GM21717 (cell line): ENCODE data around the gene KTI12.
"Not testable (repeated sequence)": the region's sequence is repeated elsewhere in the genome, so short reads cannot be mapped to it uniquely, and the experiment has no call there.

ENCODE experiments used
- ATAC-seq: cut with Tn5 transposase; IDR thresholded peaks from one replicate; pipeline ENCODE4 v1.9.1; 2021; ENCODE audit warnings: mild to moderate bottlenecking, moderate library complexity; ENCODE audit not compliant: unreplicated experiment

KTI12 gene

DNA sequence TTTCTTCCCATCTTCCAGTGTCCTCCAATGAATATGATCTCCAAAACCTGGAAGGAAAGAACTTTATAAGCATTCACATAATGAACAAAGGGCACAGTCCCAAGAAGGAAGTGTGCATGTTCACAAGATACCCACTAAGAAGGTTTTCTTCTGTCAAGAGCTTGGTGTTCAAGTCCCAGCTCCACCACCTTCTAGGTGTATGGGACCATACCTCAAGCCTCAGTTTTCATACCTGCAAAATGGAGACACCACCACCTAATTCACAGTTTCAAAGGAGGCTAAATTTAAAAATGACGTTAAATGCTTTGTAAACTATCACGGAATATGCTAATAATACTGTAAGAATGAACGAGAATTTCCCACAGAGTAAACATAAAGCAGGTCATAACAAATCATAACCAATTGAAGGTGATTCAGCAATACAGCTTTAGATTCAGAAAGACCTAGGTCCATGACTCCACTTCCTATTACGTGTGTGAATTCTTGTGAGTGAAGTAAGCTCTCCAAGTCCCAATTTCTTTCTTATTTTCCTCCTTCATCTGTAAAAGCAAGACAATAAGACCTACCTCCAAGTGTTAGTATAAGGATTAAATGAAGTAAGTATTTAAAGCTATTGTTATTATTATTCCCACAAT is 8.1 kb upstream of the KTI12 start:
- no peak for ATAC-seq

DNA sequence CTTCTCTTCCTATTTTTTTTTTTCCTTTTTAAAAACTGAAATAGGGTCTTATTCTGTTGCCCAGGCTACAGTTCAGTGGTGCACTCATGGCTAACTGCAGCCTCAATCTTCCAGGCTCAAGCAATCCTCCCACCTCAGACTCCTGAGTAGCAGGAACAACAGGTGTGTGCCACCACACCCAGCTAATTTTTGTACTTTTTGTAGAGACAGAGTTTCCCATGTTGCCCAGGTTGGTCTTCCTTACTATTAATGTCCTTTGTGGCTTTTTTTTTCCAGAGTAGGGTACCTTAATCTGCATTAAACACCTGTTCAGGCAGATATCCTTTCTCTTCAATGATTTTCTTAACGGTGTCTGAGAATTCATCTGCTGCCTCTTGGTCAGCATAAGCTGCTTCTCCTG is 4.3 kb upstream of the KTI12 start:
- ATAC-seq = no peak

DNA sequence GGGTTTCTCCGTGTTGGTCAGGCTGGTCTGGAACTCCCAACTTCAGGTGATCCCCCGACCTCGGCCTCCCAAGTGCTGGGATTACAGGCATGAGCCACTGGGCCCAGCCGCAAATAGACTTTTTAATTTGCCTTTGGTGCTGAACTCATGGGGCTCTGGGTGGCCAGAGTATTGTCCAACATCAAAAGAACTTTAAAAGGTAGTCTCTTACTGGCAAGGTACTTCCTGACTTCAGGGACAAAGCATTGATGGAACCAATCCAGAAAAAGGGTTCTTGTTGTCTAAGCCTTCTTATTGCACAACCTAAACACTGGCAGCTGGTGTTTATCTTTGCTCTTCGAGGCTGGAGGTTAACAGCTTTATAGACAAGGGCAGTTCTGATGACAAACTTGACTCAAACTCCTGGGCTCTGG is 3.8 kb upstream of the KTI12 start:
- ATAC-seq = no peak

DNA sequence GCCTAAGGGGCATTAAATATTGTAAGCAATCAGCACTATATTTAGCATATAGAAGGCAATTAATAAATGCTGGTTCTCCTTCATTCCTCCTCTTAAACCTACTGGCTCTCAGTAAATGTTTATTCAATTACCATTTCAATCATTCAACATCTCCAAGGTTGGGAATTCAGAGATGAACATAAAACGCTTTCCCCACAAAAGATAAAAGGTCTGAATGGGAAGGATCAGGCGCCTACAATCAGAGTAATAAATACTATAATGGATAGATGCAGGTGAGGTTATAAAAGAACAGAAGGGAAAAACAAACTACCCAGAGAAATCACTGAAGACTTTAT is 407 bp upstream of the KTI12 start:
- no peak for ATAC-seq

DNA sequence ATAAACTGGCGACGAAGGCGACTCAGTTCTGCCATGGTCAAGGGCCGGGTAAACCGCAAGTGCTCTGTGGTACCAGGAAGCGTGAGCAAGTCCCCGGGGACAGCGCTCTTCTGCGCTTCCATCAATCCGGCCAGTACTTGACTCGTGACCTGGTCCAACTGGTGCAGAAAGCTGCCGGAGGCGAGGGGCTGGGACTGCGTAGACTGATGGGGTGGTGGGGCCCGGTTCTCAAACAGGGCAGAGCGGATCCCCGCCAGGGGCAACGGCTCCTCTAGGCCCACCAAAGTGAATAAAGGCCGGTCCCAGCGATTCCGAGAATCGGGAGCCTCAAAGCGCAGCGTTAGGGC is 852 bp downstream of the KTI12 start:
- ATAC-seq = no peak

DNA sequence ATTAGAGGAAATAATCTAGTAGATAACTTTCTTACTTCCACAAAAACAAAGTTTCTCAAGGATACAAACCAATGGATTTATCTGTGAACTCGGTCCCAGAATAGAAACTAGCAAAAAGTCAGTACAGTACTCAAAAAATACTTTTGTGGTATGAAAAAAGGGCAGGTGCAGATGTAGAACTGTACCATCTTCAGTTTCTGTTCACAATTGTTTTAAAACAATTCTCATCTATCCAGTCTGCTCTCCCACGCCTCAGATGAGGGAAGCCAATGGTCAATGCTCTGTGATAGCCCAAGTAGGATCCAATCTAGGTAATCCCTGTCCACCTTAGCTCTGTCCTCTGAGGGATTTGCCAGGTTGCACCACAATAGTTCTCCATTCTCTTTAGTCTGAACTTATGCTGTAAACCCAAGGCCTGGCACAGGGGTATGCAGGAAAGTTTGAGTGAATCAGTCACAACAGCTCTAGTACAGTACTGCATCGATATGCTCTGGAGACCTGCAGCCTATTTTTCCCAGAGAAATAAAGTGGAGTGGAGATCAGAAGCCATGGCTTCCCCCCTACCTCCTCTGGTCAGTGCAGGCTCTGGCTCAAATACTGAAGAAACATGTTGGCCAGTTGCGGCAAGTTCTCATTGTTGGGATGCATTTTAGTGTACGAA is 1.4 kb downstream of the KTI12 start:
- no peak for ATAC-seq

DNA sequence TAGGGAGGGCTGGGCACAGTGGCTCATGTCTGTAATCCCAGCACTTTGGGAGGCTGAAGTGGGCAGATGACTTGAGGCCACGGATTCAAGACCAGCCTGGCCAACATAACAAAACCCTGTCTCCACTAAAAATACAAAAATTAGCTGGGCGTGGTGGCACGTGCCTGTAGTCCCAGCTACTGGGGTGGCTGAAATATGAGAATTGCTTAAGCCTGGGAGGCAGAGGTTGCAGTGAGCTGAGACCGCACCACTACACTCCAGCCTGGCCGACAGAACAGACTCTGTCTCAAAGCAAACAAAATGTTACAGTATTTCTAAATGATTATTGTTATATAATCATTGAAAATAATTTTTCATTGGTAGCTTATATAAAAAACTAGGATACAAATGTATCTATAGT is 4.8 kb downstream of the KTI12 start:
- ATAC-seq = not testable (repeated sequence)

DNA sequence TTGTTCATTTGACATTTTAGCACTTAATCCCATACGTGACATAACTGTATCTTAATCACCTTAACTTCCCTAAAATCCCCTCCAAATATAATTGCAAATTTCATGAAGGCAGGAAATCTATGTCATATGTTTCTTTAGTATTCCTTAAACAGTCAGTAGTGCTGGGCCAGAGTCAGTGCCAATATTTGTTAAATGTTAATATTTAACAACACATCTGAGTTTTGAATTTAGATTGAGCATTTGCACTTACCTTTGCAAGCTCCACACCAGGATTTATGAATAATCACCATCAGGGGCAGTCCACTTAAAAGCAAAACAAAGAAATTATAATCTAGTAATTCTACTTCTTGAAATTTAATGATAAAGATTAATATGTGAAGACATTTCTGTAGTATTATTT is 5.3 kb downstream of the KTI12 start:
- no peak for ATAC-seq

DNA sequence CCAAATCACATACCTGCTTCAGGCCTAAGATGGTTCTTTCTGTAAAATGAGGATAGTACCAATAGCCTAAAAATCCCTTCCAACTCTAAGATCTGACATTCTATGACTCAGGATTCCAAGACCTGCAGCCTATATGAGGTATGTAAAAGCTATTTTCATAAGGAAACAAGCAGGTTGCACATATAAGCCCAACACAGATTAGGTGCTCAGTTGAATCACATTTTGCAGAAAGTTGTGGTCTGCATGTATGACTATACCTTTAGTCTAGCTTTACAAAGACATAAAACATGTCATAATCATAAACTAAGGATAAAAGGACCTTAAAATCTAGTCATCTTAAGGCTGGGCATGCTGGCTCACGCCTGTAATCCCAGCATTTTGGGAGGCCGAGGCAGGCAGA is 7.3 kb downstream of the KTI12 start:
- ATAC-seq = no peak

DNA sequence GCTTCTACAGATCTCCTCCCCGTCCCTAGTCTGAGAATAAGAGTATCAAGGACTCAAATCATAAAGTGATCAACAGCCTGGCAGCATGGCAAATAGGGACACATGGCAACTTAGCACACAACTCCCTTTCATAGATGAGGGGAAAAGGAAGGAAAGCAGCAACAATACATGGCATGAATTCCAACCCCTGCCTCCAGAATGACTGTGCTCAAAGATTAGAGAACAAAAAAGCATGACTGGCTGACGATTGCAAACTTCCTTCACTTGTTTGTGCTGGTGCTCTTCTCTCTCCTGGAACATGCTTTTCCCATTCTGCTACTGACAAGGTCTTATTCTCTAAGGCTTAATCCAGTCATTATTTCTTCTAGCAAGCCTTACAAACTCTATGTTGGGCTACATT is 11.5 kb downstream of the KTI12 start:
- ATAC-seq = no peak

DNA sequence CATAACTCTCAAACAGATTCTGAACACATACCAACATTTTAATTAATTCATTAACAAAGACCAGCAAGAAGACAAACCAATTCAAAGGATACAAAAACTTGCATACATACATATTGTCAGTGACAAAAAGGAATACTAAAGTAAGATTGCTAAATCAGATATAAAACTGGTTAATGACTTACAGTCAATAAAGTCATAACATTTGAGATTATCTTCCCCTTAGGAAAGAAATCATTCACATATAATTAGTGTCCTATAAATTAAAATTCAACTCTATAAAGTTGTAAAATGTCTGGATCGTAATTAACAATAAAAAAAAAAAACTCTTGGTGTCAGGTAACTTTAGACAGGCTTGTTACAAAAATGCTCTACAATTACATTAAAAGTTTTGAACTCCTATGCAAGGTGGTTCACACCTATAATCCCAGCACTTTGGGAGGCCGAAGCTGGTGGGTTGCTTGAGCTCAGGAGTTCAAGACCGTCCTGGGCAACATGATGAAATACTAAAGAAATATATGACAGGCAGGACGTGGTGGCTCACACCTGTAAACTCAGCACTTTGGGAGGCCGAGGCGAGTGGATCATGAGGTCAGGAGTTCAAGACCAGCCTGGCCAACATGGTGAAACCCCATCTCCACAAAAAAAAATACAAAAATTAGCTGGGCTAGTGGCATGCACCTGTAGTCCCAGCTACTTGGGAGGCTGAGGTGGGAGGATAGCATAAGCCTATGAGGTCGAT is 25.4 kb downstream of the KTI12 start:
- ATAC-seq = no peak

DNA sequence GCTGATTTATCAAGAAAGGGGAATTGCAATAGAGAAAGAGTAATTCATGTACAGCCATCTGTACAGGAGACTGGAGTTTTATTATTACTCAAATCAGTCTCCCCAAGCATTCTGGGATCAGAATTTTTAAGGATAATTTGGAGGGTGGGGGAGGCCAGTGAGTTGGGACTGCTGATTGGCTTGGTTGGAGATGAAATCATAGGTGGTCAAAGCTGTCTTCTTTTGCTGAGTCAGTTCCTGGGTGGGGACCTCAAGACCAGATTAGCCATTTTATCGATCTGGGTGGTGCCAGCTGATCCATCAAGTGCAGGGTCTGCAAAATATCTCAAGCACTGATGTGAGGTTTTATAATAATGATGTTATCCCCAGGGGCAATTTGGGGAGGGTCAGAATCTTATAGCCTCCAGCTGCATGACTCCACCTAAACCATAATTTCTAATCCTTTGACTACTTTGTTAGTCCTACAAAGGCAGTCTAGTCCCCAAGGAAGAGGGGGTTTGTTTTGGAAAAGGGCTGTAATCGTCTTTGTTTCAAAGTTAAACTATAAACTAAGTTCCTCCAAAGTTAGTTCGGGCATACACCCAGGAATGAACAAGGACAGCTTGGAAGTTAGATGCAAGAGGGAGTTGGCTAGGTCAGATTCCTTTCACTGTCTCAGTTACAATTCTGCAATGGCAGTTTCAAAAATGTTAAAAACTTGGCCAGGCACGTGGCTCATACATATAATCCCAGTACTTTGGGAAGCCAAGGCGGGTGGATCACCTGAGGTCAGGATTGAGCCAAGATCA is 26.2 kb downstream of the KTI12 start:
- no peak for ATAC-seq

DNA sequence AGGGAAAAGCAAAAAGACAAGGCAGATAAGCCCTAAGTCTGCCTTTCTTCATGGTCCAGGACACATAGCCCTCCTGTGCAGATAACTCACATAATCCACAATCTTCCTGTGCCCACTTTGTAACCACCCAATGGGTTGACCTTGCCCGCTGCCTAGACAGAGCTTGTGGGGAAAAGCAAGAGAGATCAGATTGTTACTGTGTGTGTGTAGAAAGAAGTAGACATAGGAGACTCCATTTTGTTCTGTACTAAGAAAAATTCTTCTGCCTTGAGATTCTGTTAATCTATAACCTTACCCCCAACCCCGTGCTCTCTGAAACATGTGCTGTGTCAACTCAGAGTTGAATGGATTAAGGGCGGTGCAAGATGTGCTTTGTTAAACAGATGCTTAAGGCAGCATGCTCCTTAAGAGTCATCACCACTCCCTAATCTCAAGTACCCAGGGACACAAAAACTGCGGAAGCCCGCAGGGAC is 27.5 kb downstream of the KTI12 start:
- ATAC-seq = not testable (repeated sequence)

DNA sequence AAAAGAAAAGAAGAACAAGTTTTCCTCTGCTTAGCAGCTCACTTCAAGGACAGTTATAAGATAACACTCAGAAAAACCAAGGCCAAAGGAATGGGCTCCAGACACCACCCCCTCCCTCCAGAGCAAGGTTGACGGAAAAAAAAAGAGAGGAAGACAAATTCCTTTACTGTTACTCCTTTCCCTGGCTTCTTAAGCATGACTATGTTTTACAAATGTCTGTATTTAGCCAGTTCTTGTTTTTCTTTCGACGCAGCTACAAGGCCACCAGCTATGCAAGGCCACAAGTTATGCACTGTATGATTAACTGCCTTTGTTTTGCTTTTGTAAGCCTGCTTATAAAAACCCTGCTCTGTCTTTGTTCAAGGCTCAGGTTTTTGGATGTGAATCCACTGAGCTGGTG is 28.1 kb downstream of the KTI12 start:
- not testable (repeated sequence) for ATAC-seq

DNA sequence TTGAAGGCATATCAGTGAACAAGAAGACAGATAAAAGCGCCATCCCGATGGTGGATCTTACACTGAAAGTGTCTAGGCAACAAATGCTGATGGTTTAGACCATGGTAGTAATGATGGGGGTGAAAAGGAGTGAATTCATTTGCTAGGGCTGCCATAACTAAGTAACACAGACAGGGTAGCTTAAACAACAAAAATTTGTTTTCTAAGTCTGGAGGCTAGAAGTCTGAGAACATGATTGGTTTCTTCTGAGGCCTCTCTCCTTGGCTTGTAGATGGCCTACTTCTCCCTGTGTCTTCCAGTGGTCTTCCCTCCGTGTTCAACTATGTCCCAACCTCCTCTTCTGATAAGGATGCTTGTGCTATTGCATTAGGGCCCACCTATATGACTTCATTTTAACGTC is 29.7 kb downstream of the KTI12 start:
- ATAC-seq = no peak

DNA sequence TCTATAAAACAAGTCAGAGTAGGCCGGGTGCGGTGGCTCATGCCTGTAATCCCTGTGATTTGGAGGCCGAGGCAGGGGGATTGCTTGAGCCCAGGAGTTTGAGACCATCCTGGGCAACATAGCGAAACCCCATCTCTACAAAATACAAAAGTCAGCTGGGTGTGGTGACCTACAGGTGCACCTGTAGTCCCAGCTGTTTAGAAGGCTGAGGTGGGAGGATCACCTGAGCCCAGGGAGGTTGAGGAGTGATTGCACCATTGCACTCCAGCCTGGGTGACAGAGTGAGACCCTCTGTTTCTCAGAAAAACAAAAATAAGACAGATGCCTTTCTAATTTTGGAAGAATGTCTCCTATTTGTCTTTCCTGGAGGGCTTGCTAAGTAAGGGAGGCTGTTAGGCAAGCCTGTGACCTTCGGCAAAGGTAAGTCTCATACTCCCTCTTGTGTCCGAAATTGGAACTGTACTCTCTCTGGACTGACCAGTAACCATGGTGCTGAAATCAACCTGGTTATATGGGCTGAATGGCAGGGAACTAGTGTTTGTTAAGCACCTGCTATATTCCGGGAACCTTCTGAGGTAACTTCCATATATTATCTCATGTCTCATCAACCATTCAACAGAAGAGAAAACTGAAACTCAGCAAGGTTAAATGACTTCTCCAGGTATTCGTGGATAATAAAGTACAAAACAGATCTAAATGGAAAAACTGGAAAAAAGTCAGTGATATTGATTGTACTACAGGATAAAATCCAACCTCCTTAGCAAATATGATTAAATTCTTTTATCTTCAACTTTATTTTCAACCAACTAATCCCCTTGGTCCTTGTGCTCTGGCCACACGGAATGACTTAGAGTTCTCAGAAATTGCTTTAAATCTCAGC is 31.3 kb downstream of the KTI12 start:
- peak; percentile 62 for ATAC-seq

DNA sequence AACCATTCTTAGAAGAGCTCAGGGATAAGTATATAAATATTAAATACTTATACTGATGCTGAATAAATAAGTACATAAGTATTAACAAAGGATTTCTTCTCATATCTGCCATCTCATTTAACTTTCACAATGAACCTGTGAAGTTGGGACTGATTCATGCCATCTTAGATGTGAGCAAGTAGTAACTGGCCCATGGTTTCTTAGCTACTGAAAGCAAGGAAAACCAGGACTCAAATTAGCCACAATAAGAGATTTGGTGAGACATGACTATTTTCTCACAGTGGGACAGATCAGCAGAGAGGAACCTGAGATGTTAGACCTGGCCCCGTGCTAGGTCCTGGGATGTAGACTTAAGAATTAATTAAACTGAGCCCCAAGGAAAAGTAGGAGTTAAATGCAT is 34.9 kb downstream of the KTI12 start:
- no peak for ATAC-seq

DNA sequence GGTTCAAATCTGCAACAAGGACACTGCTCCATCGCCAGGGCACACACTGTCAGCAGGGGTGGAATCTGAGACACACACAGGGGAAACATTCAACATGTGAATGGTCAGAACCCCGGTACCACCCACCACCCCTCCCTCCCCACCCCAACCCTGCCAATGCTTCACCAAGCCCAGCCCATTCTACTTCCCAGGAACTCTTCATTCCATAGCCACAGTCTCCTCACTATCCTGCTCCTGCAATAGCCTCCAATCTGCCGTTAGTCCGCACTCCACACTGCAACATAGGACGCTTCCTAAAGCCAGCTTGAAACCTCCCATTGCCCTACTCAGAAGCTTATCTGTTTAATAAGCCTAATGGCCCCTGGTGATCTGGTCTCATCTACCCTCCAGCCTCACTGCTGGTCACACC is 35.6 kb downstream of the KTI12 start:
- no peak for ATAC-seq

DNA sequence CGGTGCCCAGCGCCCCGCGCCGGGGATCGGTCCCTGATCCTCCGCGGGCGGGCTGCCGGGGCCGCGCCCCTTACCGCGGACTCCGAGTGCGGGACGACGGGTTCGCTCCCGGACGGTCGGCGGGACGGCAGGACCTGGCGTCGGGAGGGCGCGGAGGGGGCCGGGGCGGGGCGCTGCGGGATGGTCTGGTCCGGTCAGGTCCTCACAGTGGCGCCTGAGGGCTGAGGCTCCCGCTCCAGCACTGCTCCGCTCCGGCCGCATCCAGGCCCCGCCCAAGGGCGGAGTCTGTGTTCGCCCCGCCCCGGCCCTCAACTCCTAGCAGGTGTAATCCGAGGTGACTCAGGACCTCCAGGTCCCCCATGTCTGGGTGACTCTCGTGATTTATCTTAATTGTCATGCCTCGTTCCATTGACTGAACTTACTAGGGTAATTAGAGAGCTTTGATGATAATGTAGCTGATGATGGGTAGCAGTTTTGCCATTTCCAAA is 43.1 kb downstream of the KTI12 start, which contains the start of gene RAB3B:
RAB3B (minus strand) TSS at position 223 of the 488 bp plus-strand sequence. CDS start 13,583 bp downstream, outside the sequence.
- ATAC-seq = peak; percentile 79
